ENCODE results near the gene SAXO1. TPM values are rescaled to one million over a fixed set of nuclear protein-coding genes. Genes with fewer than 3 reads are reported as not detected.
"Not testable (repeated sequence)": the region's sequence is repeated elsewhere in the genome, so short reads cannot be mapped to it uniquely, and the experiment has no call there.

The SAXO1 gene
- total RNA-seq, 1 experiment from 2014 or later, result not detected

DNA sequence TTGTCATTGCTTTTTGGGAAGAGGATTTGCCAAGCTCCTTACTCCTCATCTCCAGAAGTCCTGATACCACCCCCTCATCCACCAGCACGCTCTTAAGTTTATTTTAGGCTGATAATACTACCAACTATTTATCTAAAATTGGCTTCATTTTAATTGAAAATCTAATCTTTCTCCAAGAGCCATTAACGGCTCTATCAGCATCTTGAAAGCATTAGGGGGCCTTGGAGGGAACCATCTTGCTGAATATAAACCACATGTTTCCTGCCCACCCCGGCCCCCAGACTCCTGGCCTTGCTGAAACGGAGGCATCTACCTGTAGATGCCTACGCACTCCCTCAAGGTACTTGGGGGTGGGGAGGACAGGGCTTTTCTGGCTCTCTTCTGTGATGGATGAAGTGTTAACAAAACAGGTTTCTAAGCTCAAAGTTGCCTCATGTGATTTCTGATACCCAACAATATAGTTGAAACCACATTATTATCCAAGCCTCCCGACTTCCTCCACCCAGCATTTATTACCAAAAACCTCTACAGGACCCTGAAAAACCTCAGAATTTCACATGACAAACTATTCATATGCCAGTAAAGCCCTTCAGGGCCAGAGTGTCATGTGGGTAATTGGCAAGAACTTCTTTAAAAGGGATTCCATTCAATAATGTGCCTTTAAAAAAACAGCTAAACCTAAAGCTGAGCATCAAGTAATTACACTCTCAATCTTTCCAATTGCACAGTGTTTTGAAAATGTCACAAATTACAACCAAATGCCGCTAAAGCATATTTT, 96.7 kb downstream of the SAXO1 start:
- Histone ChIP-seq H3K36me3 (no peaks in the 10 kb centered on the region), H3K27me3 (no peaks in the 10 kb centered on the region), H3K9me3 (no peaks in the 10 kb centered on the region), H3K4me3 (no peak overlapping the region)
- DNase-seq, result no peak

DNA sequence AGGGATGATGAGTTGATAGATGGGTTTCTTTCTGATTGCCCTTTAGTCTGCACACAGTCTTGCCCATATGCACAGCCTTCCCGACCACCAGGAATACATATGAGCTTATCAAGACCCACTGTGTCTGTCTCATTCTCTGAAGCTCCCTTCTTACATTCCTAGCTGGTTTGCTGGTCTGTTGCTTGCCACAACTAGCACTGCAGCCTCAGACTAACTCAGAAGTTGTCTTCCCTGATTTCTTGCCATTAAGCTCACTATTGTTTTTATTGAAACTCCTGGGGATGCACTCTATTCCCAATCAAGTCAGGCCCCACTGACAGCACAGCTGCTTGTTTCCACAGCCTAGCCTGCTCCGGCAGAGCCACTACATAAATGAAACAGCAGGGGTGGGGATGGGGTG, 97.5 kb downstream of the SAXO1 start:
- H3K36me3 ChIP-seq, result no peaks in the 10 kb centered on the region
- H3K9me3 ChIP-seq, result no peaks in the 10 kb centered on the region
- no peak for DNase-seq
- H3K4me3 ChIP-seq, result no peak overlapping the region
- no peaks in the 10 kb centered on the region for H3K27me3 ChIP-seq

DNA sequence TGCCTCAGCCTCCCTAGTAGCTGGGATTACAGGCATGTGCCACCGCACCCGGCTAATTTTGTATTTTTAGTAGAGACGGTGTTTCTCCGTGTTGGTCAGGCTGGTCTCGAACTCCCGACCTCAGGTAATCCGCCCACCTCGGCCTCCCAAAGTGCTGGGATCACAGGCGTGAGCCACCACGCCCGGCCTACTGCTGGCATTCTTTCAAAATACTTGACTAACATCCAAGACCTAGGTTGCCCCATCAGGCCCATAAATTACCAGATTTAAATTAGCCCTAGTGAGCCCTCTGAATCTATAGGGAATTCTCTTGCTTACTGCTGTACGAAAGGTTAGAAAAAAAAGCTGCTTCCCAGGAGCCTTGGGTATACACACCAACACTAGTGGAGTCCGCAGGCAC, 102.4 kb downstream of the SAXO1 start:
- not testable (repeated sequence) for H3K9me3 ChIP-seq, H3K4me3 ChIP-seq, H3K27me3 ChIP-seq, DNase-seq, H3K36me3 ChIP-seq

DNA sequence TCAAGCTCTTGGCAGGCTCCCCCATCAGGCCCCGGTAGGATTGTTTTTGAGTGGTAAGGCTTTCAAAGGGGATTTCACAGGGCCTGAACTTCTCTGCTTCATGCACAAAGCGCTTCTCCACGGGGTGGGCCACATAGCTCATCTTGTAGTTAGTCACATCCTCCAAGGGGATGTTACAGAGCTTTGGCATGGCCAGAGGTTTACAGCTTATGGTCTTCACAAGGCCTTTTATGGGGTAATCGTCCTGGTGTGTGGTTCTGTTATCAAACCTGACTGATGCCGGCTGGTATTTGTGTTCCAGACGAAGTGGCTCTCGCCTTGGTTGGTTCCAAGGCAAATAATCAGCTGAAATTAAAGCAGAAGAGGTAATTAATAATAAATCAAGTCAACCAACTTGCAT, 104.3 kb downstream of the SAXO1 start:
- no peak overlapping the region for H3K4me3 ChIP-seq
- no peaks in the 10 kb centered on the region for H3K27me3 ChIP-seq
- DNase-seq, result no peak
- no peaks in the 10 kb centered on the region for H3K36me3 ChIP-seq
- H3K9me3 ChIP-seq, result no peaks in the 10 kb centered on the region

DNA sequence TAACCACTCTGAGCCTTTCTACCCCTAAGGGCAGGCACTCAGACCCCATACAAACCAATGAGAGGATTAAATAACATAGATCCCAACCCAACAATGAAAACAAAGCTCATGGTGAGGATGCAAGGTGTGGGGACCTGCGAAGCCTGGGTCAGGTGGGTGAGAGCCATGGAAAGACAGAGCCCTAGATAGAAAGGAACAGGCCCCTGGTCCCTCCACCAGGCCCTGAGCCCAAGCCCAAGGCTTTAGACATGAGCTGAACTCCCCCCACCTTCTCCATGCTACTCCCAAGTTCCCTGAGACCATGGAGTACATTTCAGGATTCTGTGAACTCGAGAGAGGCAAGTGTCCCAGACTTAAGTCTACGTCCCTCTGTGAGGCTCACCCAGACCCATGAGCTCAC, 106.5 kb downstream of the SAXO1 start:
- DNase-seq, result no peak
- H3K9me3 ChIP-seq, result no peaks in the 10 kb centered on the region
- no peaks in the 10 kb centered on the region for H3K36me3 ChIP-seq
- no peaks in the 10 kb centered on the region for H3K27me3 ChIP-seq
- no peak overlapping the region for H3K4me3 ChIP-seq

DNA sequence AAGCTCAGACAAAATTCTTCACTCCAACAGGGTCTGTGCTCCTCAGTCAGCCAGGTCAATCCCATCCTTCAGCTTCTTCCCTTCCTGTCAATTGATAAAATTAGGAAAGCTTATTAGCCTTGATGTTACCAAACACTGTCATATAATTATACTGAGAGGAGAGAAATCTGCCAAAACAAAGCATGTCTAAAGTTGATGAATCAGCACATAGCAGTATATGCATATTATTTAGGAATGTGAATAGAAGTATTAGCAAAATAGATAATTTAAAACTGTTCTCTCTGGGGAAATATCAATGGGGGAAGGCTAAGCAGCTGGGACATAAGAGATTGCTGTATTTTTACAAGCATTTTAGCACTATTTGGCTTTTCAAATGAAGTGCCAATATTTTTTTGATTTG, 107.1 kb downstream of the SAXO1 start:
- Histone ChIP-seq H3K36me3 (no peaks in the 10 kb centered on the region), H3K9me3 (no peaks in the 10 kb centered on the region), H3K4me3 (no peak overlapping the region), H3K27me3 (no peaks in the 10 kb centered on the region)
- no peak for DNase-seq

DNA sequence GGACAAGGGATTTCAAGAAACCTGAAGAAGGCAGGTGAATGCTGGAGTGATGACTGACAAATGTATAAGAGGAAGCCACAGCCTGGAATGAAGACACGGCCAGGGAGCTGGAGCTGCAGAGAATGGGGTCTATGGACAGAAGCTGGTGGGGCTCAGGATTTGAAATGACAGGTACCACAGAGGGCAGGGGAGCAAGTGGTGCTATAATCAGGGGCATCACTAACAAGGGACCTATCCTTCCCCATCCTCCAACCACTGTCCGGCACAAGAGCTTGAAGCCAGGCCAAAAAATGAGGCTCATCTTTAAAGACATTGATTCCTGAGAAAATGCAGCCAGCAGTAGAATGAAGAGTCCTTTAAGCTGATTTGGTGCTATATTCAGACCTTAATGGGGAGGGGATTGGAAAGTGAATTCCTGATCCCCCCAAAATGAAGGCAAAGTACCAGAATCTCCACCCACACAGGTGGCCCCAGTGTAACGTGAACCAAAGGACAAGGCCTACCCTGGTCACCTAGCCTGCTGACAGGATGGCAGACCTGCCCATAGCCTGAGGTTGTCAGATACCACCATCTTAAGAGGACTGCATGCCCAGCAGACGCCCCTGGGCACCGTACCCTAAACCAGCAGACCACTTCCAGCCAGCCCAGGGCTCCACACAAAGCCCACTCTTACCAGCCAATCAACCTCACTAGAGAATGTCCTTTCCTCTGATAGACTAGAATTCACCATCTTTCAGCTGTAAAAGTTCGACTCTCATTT, 109.2 kb downstream of the SAXO1 start:
- Histone ChIP-seq H3K36me3 (no peaks in the 10 kb centered on the region), H3K27me3 (no peaks in the 10 kb centered on the region), H3K4me3 (no peak overlapping the region), H3K9me3 (no peaks in the 10 kb centered on the region)
- no peak for DNase-seq

DNA sequence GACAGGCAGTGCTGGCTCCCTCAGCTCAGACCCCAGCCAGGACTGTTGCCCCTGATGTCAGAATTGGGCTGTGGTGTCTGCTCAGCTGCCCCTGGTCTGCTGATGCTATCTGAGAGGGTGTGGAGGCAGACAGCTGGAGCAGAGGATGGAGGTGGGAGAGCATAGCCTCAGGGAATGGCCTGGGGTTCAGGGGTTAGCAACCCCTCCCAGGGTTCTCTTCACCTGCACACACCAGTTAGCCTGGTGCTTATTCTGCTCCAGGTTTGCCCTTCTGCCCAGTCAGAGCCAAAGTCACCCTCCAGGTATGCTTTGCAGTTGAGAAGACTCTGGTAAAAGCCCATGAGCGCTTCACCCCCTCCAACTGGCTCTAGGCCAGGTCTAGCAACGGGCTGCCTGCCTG, 109.8 kb downstream of the SAXO1 start:
- Histone ChIP-seq H3K9me3 (no peaks in the 10 kb centered on the region), H3K36me3 (no peaks in the 10 kb centered on the region), H3K4me3 (no peak overlapping the region), H3K27me3 (no peaks in the 10 kb centered on the region)
- DNase-seq, result peak; percentile 35

DNA sequence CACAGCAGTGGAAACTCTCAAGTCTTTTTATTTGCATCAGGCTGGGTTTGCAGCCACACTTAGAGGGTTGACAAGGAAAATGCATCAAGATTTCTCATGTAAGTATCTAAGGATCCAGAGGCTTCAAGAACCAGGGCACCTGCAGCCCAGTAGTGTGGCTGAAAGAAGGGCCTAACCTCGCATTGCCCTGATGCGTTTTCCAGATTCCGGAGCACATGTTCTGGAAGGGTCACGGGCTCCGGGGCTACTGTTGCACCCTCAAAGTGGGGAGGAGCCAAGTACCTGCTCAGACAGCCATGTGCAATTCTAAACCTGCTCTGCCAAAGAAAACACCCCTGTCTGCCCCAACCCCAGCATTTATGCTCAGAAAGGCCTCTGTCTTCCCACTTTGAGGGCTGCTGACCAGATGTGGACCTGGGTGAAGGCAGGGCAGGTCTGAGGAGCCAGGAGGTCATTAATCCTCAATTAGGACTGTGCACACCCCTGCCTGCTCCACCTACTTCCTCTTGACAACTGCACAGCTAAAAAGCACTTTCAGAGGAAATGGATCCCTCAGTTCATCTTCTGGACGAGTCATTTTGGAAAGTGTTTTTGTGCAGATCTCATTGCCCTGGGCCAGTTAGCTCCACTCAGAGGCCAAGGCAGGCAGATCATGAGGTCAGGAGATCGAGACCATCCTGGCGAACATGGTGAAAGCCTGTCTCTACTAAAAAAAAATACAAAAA, 110.7 kb downstream of the SAXO1 start:
- H3K9me3 ChIP-seq, result no peaks in the 10 kb centered on the region
- DNase-seq, result peak; percentile 57
- no peak overlapping the region for H3K4me3 ChIP-seq
- H3K36me3 ChIP-seq, result no peaks in the 10 kb centered on the region
- no peaks in the 10 kb centered on the region for H3K27me3 ChIP-seq

DNA sequence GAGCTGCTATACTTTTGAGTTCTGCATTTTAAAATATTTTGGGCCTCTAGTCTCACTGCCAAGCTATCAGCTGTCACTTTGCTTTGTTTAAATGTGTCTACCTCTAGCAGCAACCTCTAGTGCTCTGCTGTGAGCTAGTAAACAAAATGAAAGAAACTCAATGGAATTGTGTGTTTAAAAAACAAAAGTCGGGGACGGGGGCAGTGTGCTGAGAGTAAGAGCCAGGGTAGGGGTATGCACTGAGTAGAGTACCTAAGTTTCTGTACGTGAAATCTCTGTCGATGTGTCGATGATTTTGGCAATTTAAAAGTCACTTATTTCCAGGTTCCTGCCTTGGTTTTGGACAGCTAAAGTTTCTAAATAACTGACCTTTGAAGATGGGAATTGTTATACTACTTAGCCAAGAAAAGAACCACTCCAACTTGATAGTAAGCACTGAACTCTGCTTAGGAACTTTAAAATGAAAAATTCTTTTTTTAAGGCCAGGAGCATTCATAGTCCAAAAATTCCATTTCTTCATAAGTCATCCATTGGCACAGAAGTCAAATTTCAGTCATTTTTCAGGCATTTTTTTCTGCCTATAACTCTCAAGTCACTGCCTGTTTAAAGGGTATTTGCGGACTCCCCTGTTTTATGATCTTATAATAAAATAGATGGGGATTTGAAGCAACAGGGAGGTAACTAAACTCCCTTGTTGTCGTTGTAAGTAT, 111.5 kb downstream of the SAXO1 start:
- Histone ChIP-seq H3K4me3 (no peak overlapping the region), H3K27me3 (no peaks in the 10 kb centered on the region), H3K9me3 (no peaks in the 10 kb centered on the region), H3K36me3 (no peaks in the 10 kb centered on the region)
- no peak for DNase-seq

DNA sequence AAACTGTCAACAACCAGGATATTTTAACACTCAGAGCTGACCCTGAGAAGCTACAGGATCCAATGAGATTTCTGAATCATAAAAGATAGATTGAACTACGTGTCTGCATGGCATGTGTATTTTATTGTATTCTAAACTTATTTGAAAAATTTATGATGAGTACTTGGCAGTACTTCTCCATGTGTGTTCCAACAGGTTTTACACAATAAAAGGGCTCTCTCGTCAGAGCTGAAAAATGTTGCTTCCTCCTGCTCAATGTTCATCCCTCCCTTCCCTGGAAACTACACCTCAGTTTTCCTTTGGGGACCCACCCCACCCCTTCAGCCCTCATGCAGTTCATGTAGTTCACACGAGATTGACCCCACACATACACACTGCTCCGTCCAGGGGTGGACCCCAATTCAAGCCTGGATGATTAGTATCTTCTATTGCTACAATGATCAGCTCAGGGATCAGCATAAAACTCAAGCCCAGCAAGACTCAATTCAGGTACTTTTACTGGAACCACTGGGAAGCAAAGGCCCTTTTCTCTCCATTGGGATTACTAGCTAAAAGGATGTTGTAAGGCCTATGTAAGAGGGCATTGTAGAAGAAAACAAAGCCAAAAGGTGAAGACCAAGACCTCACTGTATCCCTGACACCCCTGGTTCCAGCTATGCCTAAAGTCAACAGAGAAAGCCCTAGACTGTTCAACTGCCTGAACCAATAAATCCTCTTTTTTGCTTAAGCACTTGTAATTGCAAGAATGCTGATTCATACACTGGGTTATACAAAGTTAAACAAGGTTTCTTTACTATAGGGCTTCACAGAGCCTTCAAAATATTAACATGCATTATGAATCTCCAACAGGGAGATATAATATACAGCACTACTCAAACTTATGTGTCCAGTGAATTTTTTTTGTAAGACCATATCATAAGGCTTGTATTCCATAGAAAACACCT, 112.6 kb downstream of the SAXO1 start:
- no peak overlapping the region for H3K4me3 ChIP-seq
- no peaks in the 10 kb centered on the region for H3K36me3 ChIP-seq
- H3K9me3 ChIP-seq, result no peaks in the 10 kb centered on the region; the same call in 1 of the 2 replicates
- DNase-seq, result peak; percentile 56
- H3K27me3 ChIP-seq, result no peaks in the 10 kb centered on the region

DNA sequence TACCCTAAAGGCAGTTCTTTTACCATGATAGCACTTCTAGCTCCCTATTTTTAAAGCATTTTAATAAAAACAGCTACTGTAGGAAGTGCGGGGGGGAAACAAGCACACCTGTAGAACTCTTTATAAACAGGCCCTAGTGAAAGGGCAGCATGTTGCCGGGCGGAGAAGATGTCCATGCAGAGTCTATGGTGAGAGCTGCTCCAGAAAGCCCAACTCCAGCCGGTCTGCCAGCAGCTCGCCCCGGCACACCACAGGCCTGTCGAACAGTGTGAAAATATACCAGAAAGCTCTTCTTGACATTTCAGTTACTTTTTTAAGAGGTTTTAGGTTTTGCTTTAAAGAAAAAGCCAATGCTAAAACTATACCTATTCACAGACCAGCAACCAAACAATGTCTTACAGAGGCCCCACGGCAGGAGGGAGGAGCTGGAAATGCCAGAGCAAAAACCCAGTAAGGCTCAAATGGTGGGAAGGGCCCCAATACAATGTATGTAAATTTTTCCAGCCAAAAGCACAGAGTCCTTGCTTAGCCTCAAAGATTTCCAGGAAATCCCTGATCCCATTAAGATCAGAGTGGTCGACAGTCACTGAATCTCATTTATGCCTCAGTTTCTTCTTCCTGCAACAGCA, 121.2 kb downstream of the SAXO1 start:
- peaks cover 31% of the 10 kb centered on the region for H3K36me3 ChIP-seq
- H3K9me3 ChIP-seq, result no peaks in the 10 kb centered on the region; the same call in 1 of the 2 replicates
- no peak overlapping the region for H3K4me3 ChIP-seq
- no peak for DNase-seq
- no peaks in the 10 kb centered on the region for H3K27me3 ChIP-seq

DNA sequence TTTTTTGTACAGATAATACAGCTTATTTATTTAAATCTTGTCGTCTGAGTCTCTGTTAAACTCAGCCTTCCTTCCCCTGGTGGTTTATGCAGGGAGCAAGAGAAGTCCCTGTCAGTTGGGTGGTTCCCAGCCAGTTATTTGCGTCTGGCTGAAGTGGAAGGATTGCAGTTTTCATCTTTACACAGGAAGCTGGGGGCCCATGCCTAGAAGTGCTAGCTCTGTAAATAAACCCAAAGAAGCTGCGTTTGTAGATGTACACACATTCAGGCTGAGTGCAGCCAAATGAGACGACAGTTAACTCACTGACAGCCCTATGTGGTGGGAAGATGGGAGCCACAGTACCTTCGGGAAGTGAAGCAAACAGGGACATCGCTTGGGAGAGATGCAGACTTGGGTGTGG, 122.1 kb downstream of the SAXO1 start:
- H3K9me3 ChIP-seq, result no peaks in the 10 kb centered on the region; the same call in 1 of the 2 replicates
- no peaks in the 10 kb centered on the region for H3K27me3 ChIP-seq
- H3K4me3 ChIP-seq, result no peak overlapping the region
- H3K36me3 ChIP-seq, result peaks cover 41% of the 10 kb centered on the region
- DNase-seq, result no peak

DNA sequence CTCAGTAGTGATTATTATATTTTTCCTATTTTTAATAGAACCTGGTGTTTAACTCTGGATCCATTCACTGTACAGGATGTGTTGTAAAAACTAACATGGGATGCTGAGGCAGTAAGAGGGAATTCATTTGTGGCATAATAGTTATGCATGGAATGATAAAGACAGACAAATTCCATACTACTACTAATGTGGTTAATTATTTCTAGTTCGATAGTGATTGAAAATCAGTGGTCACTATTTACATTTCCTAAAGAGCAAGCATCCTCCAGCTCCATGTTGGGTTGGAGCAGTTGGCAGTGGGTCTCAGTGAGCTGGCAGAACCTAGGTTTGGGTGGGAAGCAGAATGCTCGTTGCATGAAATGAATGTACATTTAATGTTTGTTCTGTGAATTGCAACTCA, 122.6 kb downstream of the SAXO1 start:
- H3K36me3 ChIP-seq, result peaks cover 44% of the 10 kb centered on the region
- peak; percentile 60 for DNase-seq
- no peaks in the 10 kb centered on the region for H3K27me3 ChIP-seq
- H3K4me3 ChIP-seq, result no peak overlapping the region
- H3K9me3 ChIP-seq, result no peaks in the 10 kb centered on the region

DNA sequence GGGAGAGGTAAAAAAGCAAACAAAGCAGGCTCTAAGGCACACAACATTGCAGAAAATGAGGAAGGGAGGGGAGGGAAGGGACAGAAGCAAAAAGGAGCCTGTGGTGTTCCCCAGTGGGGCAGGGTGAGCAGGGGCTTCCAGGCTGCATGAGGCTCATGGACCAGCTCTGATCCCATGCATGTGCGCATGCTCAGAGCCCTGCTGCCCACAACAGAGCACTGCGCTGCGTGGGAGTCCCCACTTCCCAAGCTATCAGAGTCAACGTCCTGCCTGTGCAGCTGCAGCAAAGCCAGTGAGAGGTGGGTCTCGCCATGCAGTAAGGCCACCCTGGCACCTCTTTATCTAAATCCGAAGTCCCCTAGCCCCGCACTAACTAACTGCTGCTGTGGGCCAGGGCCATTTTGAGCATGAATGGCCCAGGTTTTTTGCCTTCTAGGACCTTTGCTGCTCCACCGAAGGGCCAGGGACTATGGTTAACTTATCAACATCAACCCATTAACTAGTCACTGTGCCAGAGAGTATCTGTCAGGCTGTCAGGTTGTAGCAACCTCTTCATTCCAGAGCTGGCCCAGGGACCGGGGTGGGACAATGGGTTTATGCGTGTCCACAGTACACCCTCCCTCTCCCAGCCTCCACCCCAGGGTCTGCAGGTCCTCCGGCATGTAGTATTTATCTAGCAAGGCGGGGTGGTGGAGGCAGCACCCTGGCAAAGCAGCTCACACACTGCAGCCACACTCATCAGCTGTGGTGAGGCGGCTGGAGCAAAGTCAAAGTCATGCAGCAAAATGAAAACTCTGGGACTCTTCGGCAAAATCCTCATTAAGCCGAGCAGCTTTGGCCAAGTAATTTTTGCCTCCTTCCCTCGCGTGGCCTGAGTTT, 123.6 kb downstream of the SAXO1 start:
- no peaks in the 10 kb centered on the region for H3K27me3 ChIP-seq
- peaks cover 3% of the 10 kb centered on the region; the same call in 1 of the 2 replicates for H3K9me3 ChIP-seq
- no peak for DNase-seq

More for the DNA sequence above, 123.6 kb downstream of the SAXO1 start:
- peaks cover 49% of the 10 kb centered on the region for H3K36me3 ChIP-seq
- H3K4me3 ChIP-seq, result no peak overlapping the region
